22Rv1 (cell line): ENCODE data around the gene TMEM233.

Experiments used
- ZFX ChIP-seq: fragments of 450-650 bp; IDR thresholded peaks from 2 replicates; pipeline ENCODE4 v1.6.1; 2017; ENCODE audit warnings: antibody characterized with exemption, borderline replicate concordance
- TF ChIP-seq, protein P1 (sequence below): fragments of 450-650 bp; IDR thresholded peaks from 2 replicates; pipeline ENCODE4 v1.5.1; 2017; ENCODE audit warnings: mild to moderate bottlenecking

DNA sequence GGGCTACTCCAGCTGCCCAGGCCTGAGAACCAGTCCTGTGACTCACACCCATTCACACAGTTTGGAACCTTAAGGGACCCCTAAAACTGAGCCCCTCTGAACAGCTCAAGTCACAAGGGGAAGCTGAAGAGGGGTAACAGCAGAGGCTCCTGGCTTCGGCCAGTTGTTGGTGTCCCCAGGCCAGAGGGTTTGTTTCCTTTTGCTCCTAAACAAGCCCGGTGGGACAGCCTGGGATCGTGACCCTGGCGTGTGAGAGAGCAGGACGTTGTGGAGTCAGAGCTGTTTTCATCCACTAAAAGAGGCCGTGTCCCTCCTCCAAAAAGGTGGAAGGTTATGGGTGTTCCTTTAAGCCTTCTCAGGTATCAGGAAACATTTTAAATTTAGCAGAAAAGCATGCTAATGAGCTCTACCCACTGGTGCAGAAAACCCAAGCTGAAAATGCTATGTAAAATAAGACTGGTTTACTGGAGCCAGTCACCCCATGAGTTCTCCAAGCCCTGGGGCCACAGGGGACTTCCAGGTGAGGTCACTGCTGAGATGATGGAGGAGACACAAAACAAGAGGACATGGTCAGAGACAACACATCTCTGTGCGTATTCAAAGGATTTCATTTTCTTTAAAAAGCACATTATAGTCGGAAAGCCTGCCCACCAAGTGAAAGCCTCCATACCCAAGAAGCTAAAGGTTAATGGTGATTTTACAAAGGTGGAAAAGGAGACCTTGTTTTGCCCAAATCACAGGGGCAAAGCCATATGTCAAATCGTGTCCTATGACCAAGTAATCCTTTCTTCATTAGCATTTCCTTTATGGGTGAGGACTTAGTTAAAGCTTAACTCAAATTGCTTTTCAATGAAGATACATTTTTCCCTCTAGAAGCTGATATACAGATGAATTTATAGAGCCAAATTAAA, 88.4 kb downstream of the TMEM233 start:
- TF ChIP-seq, protein P1, sequence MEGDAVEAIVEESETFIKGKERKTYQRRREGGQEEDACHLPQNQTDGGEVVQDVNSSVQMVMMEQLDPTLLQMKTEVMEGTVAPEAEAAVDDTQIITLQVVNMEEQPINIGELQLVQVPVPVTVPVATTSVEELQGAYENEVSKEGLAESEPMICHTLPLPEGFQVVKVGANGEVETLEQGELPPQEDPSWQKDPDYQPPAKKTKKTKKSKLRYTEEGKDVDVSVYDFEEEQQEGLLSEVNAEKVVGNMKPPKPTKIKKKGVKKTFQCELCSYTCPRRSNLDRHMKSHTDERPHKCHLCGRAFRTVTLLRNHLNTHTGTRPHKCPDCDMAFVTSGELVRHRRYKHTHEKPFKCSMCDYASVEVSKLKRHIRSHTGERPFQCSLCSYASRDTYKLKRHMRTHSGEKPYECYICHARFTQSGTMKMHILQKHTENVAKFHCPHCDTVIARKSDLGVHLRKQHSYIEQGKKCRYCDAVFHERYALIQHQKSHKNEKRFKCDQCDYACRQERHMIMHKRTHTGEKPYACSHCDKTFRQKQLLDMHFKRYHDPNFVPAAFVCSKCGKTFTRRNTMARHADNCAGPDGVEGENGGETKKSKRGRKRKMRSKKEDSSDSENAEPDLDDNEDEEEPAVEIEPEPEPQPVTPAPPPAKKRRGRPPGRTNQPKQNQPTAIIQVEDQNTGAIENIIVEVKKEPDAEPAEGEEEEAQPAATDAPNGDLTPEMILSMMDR, result no peak
- no peak for TF ChIP-seq ZFX
